NCI-H2227 treated with DMSO at 0.1 percent for 48 hours (cell line): Measurements from ENCODE around the gene TBX15.

ENCODE experiments used
- DNase-seq: peaks from one replicate; lab custom pipeline; 2025; lab: John Stamatoyannopoulos, UW

The TBX15 gene

GRCh38 chr1:118890851-118891384 lies 97.2 kb downstream of the TBX15 start:
- no peak for DNase-seq

DNA sequence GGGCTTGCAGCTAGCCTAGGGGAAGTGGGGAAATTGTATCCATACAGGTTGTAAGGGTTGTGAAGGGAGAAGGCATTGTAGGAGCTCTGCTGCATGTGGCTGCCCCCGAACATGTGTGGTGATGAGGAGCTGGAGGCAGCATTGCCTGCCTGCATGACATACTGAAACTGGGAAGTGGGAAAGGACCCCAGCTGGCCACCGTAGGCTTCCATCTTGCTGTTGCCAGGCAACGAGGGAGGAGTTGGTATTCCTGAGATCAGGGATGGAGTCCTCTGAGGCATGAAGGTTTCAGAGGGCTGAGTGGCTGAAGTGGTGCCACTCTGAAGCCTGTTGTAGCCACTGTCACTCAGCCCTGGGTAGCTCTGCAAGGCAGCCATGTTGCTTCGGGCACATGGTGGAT lies 103.2 kb downstream of the TBX15 start:
- DNase-seq, result no peak

- no peak for DNase-seq
These were observed 106.4 kb downstream of the TBX15 start for GRCh38 chr1:118881751-118882150.

GRCh38 chr1:118878661-118879060 lies 109.5 kb downstream of the TBX15 start:
- no peak for DNase-seq

GRCh38 chr1:118877668-118878396 lies 110.3 kb downstream of the TBX15 start:
- DNase-seq, result no peak

DNA sequence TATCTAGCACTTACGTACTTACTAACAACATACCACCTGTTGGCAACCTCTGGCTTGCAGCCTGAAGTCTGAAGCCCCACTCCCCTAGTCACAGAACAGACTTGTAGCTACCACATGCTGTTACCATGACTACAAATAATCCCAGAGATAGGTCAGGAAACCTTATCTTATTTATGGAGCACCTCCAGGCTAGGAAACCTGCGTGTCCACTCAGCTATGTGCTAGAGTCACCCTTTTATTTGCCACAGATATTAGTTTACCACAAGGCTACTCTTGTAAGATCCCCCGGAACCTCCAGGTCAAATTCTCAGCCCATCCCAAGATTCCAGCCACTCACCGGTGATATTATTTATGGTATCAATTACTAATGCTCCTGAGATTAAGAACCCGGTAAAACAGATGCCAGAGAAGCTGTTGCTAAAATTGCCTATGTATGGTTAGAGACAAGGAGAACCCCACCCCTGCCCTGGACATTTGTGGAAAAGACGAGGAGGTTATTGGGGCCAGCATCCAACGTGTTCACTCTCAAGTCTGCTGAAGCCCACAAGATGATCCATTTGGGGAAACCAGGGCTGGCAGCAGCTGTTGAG lies 116.5 kb downstream of the TBX15 start:
- no peak for DNase-seq

- no peak for DNase-seq
These were observed 119.8 kb downstream of the TBX15 start for GRCh38 chr1:118868387-118868786.

- no peak for DNase-seq
These were observed 121.8 kb downstream of the TBX15 start for GRCh38 chr1:118866330-118866729.

DNA sequence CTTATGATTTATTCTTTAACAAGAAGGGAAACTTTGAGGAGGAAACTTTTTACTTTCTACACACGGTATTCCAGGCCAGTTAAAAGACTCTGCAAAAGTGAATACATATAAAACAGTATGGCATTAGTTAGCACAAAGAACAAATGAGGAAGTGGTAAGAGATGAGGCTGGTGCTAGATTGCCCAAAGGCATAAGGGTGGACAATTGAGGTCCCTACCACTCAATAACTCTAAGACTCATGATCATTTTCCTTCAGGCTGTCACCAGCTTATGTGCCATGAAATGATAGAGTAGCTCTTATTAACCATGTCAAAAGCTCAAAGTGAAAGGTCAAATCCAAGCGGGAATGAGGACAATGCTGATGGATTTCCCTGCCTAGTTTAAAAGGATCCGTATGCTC lies 124.5 kb downstream of the TBX15 start:
- no peak for DNase-seq

- DNase-seq, result no peak
These were observed 125.4 kb downstream of the TBX15 start for GRCh38 chr1:118862755-118863154.

- no peak for DNase-seq
These were observed 126.9 kb downstream of the TBX15 start for GRCh38 chr1:118861216-118861615.

DNA sequence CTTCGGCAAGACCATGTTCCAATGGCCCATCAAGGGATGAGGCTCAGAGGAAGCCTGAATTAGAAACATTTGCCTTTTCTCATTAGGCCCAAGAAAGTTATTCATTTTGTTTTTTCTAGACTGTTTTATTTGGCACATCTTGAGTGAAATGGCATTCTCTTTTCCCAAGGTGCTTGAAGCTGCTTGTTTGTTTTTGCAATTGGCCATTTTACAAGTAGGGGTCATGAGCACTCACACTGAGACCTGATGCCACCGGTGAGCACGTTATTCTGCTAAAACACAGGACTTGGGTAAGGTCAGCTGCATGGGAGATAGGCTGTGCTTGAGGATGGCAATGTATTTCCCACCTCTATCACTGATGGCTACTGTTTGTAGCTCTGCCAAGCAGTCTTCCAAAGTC lies 128.1 kb downstream of the TBX15 start:
- DNase-seq, result no peak

GRCh38 chr1:118846443-118846842 lies 141.7 kb downstream of the TBX15 start:
- no peak for DNase-seq

GRCh38 chr1:118842452-118843201 lies 145.5 kb downstream of the TBX15 start:
- DNase-seq, result no peak

GRCh38 chr1:118841521-118841920 lies 146.6 kb downstream of the TBX15 start:
- DNase-seq, result no peak
